Eye (tissue), 1 donor: ENCODE results near the gene EIF5B.

Experiments used
- DNase-seq: peaks from one replicate; pipeline ENCODE4 v3.0.0-alpha.2; 2015

The EIF5B gene

GRCh38 chr2:99414566-99414965 is 77.4 kb downstream of the EIF5B start:
- DNase-seq, result no peak

GRCh38 chr2:99417396-99417795 is 80.2 kb downstream of the EIF5B start:
- DNase-seq, result no peak

GRCh38 chr2:99420031-99420430 is 82.8 kb downstream of the EIF5B start:
- no peak for DNase-seq

- DNase-seq, result no peak
These were observed 83.6 kb downstream of the EIF5B start for GRCh38 chr2:99420751-99421299.

GRCh38 chr2:99421469-99421868 is 84.3 kb downstream of the EIF5B start:
- no peak for DNase-seq

GRCh38 chr2:99422599-99422998 is 85.4 kb downstream of the EIF5B start:
- no peak for DNase-seq

GRCh38 chr2:99424371-99424770 is 87.2 kb downstream of the EIF5B start:
- no peak for DNase-seq

- no peak for DNase-seq
These were observed 87.8 kb downstream of the EIF5B start for GRCh38 chr2:99425022-99425421.

GRCh38 chr2:99430614-99431291 is 93.6 kb downstream of the EIF5B start:
- peak; percentile 24 for DNase-seq

- peak; percentile 18 for DNase-seq
These were observed 94.5 kb downstream of the EIF5B start for GRCh38 chr2:99431587-99432275.

GRCh38 chr2:99433340-99433739 is 96.2 kb downstream of the EIF5B start:
- DNase-seq, result no peak

- DNase-seq, result no peak
These were observed 99.7 kb downstream of the EIF5B start for GRCh38 chr2:99436874-99437273.

- no peak for DNase-seq
These were observed 102.8 kb downstream of the EIF5B start for GRCh38 chr2:99439971-99440505.

GRCh38 chr2:99442837-99443236 is 105.6 kb downstream of the EIF5B start:
- DNase-seq, result no peak

GRCh38 chr2:99444222-99444621 is 107.0 kb downstream of the EIF5B start:
- no peak for DNase-seq

- DNase-seq, result no peak
These were observed 107.9 kb downstream of the EIF5B start for GRCh38 chr2:99445065-99445464.

GRCh38 chr2:99448556-99448955 is 111.4 kb downstream of the EIF5B start:
- DNase-seq, result no peak

- no peak for DNase-seq
These were observed 113.0 kb downstream of the EIF5B start for GRCh38 chr2:99450199-99450598.
